Sigmoid colon (tissue), 7 donors: ENCODE measurements around the gene ZFYVE21. TPM values are rescaled to one million over a fixed set of nuclear protein-coding genes. Genes with fewer than 3 reads are reported as not detected.

Experiments
- DNase-seq: peaks from one replicate; pipeline ENCODE4 v3.0.0-alpha.2; 2019
- H3K27ac ChIP-seq, 4 donors: fragments of 200-600 bp; sonication (generic); one replicate each; pipeline ENCODE4 v1.5.1; 2016 to 2019; ENCODE audit warnings: mild to moderate bottlenecking in 1 of 4
- H3K27me3 ChIP-seq, 3 donors: fragments of 200-600 bp; sonication (generic); one replicate each; pipeline ENCODE4 v1.5.1; 2019; ENCODE audit warnings: mild to moderate bottlenecking in 1 of 3
- H3K36me3 ChIP-seq, 4 donors: fragments of 200-600 bp; sonication (generic); one replicate each; pipeline ENCODE4 v1.5.1; 2016 to 2019
- H3K4me1 ChIP-seq, 4 donors: fragments of 200-600 bp; sonication (generic); one replicate each; pipeline ENCODE4 v1.5.1; 2017 to 2019
- H3K4me3 ChIP-seq, 4 donors: fragments of 200-600 bp; sonication (generic); one replicate each; pipeline ENCODE4 v1.5.1; 2017 to 2019; ENCODE audit warnings: mild to moderate bottlenecking in 2 of 4, moderate library complexity in 1 of 4
- H3K9me3 ChIP-seq, 4 donors: fragments of 200-600 bp in 3 of 4; sonication (generic) in 3 of 4; one replicate each; pipeline versions ENCODE4 v1.5.1 to v1.6.1; 2013 to 2019
- EP300 ChIP-seq, 4 donors: sonication (generic); formaldehyde crosslinking; IDR thresholded peaks; one replicate each; pipeline ENCODE4 v1.6.1; 2017; ENCODE audit warnings: antibody characterized with exemption in 4 of 4
- POLR2A ChIP-seq, 2 donors: fragments of 450-650 bp; IDR thresholded peaks; one replicate each; pipeline ENCODE4 v1.6.1; 2016; ENCODE audit warnings: antibody characterized with exemption in 2 of 2, mild to moderate bottlenecking in 2 of 2, moderate library complexity in 2 of 2
- POLR2AphosphoS5 ChIP-seq, 4 donors: sonication (generic); formaldehyde crosslinking; IDR thresholded peaks; one replicate each; pipeline ENCODE4 v1.6.1; 2017; ENCODE audit warnings: antibody characterized with exemption in 4 of 4
- WGBS, 2 donors: extraction: QIAGEN DNeasy Blood & Tissue Kit; methylation state at CpG; one replicate each; pipeline ENCODE4 v1.1.7; 2013; 5-methylcytosine and 5-hydroxymethylcytosine counted together
- intact Hi-C: fragments of 100-400 bp; cut with DNase I; formaldehyde crosslinking; loops from one replicate; pipeline ENCODE4 v1.15.1; 2023
- polyA plus RNA-seq, 3 donors: library from polyadenylated mRNA; stranded (reverse); fragments of 200-250 nt; gene quantifications; one replicate each; pipeline ENCODE4 v1.2.3, GENCODE V29; 2013
- total RNA-seq, 4 donors: library from RNA; depleted of rRNA; stranded (reverse); fragments of >200 nt; gene quantifications; one replicate each; pipeline ENCODE4 v1.1.0, GENCODE V29; 2016
- TF ChIP-seq, protein P1 (sequence below), 4 experiments: fragments of 450-650 bp in 3 of 4; fragments of 200-600 bp in 1 of 4; IDR thresholded peaks; one replicate each; pipeline ENCODE4 v1.5.1; 2016 to 2019; ENCODE audit warnings: antibody characterized with exemption in 4 of 4, mild to moderate bottlenecking in 3 of 4, moderate library complexity in 2 of 4
- donor health status: healthy with polysubstance abuse.
- donor health status: Bipolar disorder and iron deficiency.
- donor health status: healthy.

ZFYVE21 gene
- total and polyA plus RNA-seq, 7 donors = 41.7 to 106 (median 86.3) TPM

GRCh38 chr14:103728141-103728540 lies 12.5 kb downstream of the ZFYVE21 start:
- Histone ChIP-seq H3K36me3 (peaks cover 19 to 68% (median 32%) of the 10 kb centered on the region in 4 donors), H3K4me3 (no peak overlapping the region), H3K27ac (no peak overlapping the region), H3K9me3 (no peaks in the 10 kb centered on the region), H3K4me1 (peaks cover 0 to 25% (median 23%) of the 10 kb centered on the region in 4 donors), H3K27me3 (no peaks in the 10 kb centered on the region)
- TF ChIP-seq, protein P1, sequence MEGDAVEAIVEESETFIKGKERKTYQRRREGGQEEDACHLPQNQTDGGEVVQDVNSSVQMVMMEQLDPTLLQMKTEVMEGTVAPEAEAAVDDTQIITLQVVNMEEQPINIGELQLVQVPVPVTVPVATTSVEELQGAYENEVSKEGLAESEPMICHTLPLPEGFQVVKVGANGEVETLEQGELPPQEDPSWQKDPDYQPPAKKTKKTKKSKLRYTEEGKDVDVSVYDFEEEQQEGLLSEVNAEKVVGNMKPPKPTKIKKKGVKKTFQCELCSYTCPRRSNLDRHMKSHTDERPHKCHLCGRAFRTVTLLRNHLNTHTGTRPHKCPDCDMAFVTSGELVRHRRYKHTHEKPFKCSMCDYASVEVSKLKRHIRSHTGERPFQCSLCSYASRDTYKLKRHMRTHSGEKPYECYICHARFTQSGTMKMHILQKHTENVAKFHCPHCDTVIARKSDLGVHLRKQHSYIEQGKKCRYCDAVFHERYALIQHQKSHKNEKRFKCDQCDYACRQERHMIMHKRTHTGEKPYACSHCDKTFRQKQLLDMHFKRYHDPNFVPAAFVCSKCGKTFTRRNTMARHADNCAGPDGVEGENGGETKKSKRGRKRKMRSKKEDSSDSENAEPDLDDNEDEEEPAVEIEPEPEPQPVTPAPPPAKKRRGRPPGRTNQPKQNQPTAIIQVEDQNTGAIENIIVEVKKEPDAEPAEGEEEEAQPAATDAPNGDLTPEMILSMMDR (IDR thresholded peaks at IDR 0.05) = no peak
- TF ChIP-seq EP300 (IDR thresholded peaks at IDR 0.05) (no peak), POLR2AphosphoS5 (IDR thresholded peaks at IDR 0.05) (no peak), POLR2A (IDR thresholded peaks at IDR 0.05) (no peak)
- intact Hi-C loops = no loop called here
- 92 to 94% methylated on average over 19 of the region's 19 CpGs for WGBS, 2 donors
- DNase-seq = no peak

GRCh38 chr14:103728721-103729120 lies 13.1 kb downstream of the ZFYVE21 start:
- WGBS, 2 donors = 85 to 91% methylated on average over 12 of the region's 12 CpGs

GRCh38 chr14:103729496-103730448 lies 14.2 kb downstream of the ZFYVE21 start:
- no peak for DNase-seq
- WGBS, 2 donors = 83 to 89% methylated on average over 24 of the region's 24 CpGs
- no peak overlapping the region for H3K4me3 ChIP-seq
- peaks cover 0 to 13% (median 7%) of the 10 kb centered on the region in 4 donors for H3K4me1 ChIP-seq
- H3K27ac ChIP-seq = no peak overlapping the region
- TF ChIP-seq, protein P1 (IDR thresholded peaks at IDR 0.05) = no peak
- TF ChIP-seq POLR2AphosphoS5 (IDR thresholded peaks at IDR 0.05) (no peak), POLR2A (IDR thresholded peaks at IDR 0.05) (no peak), EP300 (IDR thresholded peaks at IDR 0.05) (no peak)
- H3K27me3 ChIP-seq = no peaks in the 10 kb centered on the region
- intact Hi-C loops = no loop called here
- H3K9me3 ChIP-seq = no peaks in the 10 kb centered on the region
- peaks cover 25 to 83% (median 48%) of the 10 kb centered on the region in 4 donors for H3K36me3 ChIP-seq

More at GRCh38 chr14:103728721-103729120, 13.1 kb downstream of the ZFYVE21 start:
- intact Hi-C loops = no loop called here
- Histone ChIP-seq H3K27me3 (no peaks in the 10 kb centered on the region), H3K4me1 (peaks cover 0 to 19% (median 18%) of the 10 kb centered on the region in 4 donors), H3K4me3 (no peak overlapping the region), H3K9me3 (no peaks in the 10 kb centered on the region), H3K36me3 (peaks cover 24 to 73% (median 37%) of the 10 kb centered on the region in 4 donors), H3K27ac (no peak overlapping the region)
- no peak for DNase-seq
- TF ChIP-seq EP300 (IDR thresholded peaks at IDR 0.05) = no peak
- no peak for TF ChIP-seq POLR2A (IDR thresholded peaks at IDR 0.05)
- no peak for TF ChIP-seq POLR2AphosphoS5 (IDR thresholded peaks at IDR 0.05)
- TF ChIP-seq, protein P1 (IDR thresholded peaks at IDR 0.05) = no peak

GRCh38 chr14:103730490-103731035 lies 15.0 kb downstream of the ZFYVE21 start:
- Histone ChIP-seq H3K4me1 (peaks cover 0 to 13% (median 3%) of the 10 kb centered on the region in 4 donors), H3K27me3 (no peaks in the 10 kb centered on the region), H3K27ac (no peak overlapping the region), H3K36me3 (peaks cover 25 to 79% (median 51%) of the 10 kb centered on the region in 4 donors), H3K4me3 (no peak overlapping the region), H3K9me3 (no peaks in the 10 kb centered on the region)
- TF ChIP-seq POLR2AphosphoS5 (IDR thresholded peaks at IDR 0.05) = no peak
- TF ChIP-seq, protein P1 (IDR thresholded peaks at IDR 0.05) = no peak
- TF ChIP-seq POLR2A (IDR thresholded peaks at IDR 0.05) = no peak
- no peak for TF ChIP-seq EP300 (IDR thresholded peaks at IDR 0.05)
- DNase-seq = no peak
- intact Hi-C loops = no loop called here
- 85 to 88% methylated on average over 15 of the region's 15 CpGs for WGBS, 2 donors
